ENCODE results near the gene HYAL2.

Gene HYAL2

GRCh38 chr3:50302095-50303012 is 20.2 kb downstream of the HYAL2 start:
- DNase-seq: no peak

GRCh38 chr3:50300681-50301254 is 21.8 kb downstream of the HYAL2 start:
- no peak for DNase-seq

DNA sequence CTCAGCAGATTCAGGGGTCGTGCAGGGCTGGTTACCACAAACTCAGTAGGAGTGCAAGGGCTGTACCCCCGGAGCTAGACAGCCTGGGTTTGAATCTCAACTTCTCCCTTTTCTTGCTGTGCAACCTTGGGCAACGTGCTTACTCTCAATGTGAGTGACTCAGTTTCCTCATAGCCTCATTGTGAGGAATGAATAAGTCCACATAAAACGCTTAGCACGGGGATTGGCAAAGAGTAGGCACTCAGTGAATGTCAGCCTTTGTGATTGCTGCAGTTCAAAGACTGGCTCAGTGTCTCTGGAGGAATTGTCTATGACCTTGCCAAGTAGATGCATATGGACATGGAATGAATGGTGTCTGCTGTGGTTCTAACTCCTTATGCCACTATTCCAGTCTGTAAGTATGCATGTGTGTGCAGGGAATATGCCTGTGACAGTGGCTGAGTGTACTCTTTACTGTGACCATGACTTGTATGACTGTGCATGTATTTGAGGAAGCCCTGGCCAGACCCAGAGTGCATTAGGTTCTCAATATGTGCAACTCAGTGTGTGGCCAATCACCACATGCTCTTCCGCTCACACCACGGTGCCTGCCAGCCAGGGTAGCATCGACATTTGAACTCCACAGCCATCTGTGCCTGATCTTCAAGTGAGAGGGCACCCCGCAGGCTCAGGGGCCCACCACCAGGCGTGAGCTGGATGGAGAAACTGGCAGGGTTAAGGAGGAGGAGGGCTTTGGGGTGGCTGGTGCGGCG is 22.4 kb downstream of the HYAL2 start:
- peak in 1 of 2 donors; percentile 66 for DNase-seq

DNA sequence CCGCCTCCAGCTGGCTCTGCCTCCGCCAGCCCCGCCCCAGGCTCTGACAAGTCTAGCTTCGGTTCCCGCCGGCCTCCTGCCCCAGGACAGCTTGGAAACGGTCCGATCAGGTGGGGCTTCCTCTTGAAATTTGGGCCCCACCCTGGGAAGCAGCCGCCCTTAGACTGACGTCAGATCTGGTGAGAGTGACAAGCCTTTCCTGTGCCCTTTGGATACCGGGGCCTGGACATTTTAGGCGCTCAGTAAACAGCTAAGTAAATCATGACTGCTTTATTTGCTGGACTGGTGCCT is 23.0 kb downstream of the HYAL2 start:
- no peak for DNase-seq

- peak; percentile 99 to 100 for DNase-seq
Measured at GRCh38 chr3:50298836-50299637, 23.5 kb downstream of the HYAL2 start, which contains the start of the genes HYAL3 and NAA80. TSS of gene HYAL3 (minus strand) at chr3:50299405. CDS start at chr3:50295602, 3,803 bp downstream. TSS of gene NAA80 (minus strand) at chr3:50299405. CDS start at chr3:50297463, 1,942 bp downstream.

GRCh38 chr3:50297896-50298725 is 24.4 kb downstream of the HYAL2 start:
- no peak for DNase-seq

GRCh38 chr3:50297384-50297775 is 25.2 kb downstream of the HYAL2 start:
- DNase-seq: no peak

- no peak for DNase-seq
Measured at GRCh38 chr3:50296721-50297383, 25.7 kb downstream of the HYAL2 start.

- no peak for DNase-seq
Measured at GRCh38 chr3:50295553-50296431, 26.8 kb downstream of the HYAL2 start.

DNA sequence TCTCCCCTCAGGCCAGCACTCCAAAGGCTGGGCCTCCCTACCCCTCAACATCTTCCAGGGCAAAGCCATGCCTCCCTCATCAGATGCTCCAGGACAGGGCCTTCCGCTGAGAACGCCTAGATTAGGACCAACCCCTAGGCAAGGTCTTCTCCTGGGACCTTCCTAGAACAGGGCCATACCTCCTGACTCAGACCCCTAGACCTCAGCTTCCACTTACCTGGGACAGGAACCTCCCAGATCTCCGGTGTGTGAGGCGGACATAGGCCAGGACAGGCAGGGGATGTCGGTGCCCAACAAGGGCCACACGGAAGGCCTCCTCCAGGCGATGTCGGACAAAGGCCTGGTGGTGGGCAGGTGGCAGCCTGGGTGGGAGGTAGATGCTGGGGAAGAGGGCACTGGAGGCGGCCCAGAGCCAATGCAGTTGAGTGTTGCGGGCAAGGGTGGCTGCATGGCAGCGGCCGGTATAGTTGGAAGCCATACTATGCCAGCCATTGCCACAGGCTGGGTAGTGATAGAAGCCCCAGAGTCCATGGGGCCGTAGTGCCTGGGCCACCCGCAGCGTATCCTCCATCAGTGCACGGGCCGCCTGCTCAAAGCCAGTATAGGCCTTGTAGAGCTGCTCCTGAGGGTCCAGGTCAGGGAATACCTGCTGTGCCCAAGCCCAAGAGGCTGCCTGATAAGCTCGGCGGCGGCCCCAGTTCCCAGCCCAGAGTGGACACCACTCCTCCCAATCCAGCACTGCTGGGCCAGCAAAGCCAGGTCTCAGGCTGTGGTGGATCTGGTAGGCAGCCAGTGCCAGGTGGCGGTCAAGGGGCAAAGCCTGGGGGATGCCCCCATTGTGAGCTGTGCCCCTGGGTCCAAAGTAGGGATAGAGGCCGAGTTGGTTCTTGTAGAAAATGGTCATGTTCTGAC is 27.8 kb downstream of the HYAL2 start:
- no peak for DNase-seq

DNA sequence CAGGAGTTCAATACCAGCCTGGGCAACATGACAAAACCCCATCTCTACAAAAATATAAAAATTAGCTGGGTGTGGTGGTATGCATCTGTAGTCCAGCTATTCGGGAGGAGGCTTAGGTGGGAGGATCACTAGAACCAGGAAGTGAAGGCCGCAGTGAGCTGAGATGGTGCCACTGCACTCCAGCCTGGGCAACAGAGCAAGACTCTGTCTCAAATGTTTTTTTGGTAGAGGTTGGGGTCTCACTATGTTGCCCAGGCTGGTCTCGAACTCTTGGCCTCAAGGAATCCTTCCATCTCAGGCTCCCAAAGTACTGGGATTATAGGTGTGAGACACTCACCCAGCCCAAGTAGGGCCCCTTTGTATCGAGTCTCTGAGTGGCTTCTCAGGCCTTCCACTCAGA is 28.5 kb downstream of the HYAL2 start:
- DNase-seq: no peak

DNA sequence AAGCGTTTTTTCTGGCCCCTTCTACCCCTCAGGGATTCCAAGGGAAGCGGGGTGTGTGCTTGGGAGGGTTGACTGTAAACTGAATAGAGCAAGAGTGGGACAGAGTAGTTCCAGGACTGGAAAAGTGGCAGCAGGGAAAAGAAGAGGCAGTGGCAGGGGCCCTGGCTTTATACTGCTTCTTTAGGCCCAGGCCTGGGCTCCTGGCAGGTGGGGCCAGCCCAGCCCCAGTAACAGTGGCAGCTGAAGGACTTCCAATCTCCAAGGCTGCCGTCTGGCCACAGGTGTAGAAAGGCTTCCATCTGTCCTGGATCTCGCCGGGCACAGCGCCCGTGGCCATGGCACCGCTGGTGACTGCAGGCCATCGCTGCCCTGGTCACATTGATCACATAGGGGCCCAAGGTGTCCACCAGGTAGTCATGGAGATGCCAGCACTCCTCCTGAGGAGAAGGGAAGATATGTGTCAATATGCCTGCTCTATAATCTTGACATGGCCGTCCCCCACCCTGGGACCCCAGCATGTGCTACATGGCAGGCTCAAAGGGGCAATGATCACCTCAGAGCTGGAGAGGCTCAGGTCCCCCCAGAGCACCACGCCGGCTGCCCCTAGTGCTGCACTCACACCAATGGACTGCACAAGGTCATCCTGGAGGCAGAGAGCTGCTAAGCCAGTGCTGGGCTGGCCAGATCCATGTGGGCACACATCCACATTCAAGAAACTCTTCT is 29.3 kb downstream of the HYAL2 start:
- no peak for DNase-seq

- peak; percentile 96 to 97 for DNase-seq
Measured at GRCh38 chr3:50292159-50293078, 30.1 kb downstream of the HYAL2 start, which contains the start of gene IFRD2. TSS of gene IFRD2 (minus strand) at chr3:50292429. CDS start at chr3:50292274, 155 bp downstream.

- DNase-seq: no peak
Measured at GRCh38 chr3:50290161-50290641, 32.3 kb downstream of the HYAL2 start.

- DNase-seq: no peak
Measured at GRCh38 chr3:50289130-50289529, 33.4 kb downstream of the HYAL2 start.

GRCh38 chr3:50288387-50289007 is 34.0 kb downstream of the HYAL2 start:
- no peak for DNase-seq

Data from CD4-positive, alpha-beta T cell treated with Interleukin-1 beta for 1 hour (primary cell).